Measurements from ENCODE around the gene CBARP. TPM values are rescaled to one million over a fixed set of nuclear protein-coding genes. Genes with fewer than 3 reads are reported as not detected.
A peak's percentile ranks its signal among the peaks of the same experiment; 100 is the strongest.

The CBARP gene
- total RNA-seq, 6 donors from 2014 or later, result 0.30 to 1.8 (median 1.0) TPM; not detected in 2

- DNase-seq, result peak in 1 of 2 donors; percentile 70
- TF ChIP-seq CTCF (IDR thresholded peaks at IDR 0.05) (no peak), EP300 (IDR thresholded peaks at IDR 0.05) (no peak), POLR2AphosphoS5 (IDR thresholded peaks at IDR 0.05) (no peak), POLR2A (IDR thresholded peaks at IDR 0.05) (no peak)
- no peak for ATAC-seq (ENCODE audit: low FRiP score in 2 of 2)
These were observed 40.3 kb upstream of the CBARP start for GRCh38 chr19:1278074-1278473.

GRCh38 chr19:1277061-1277460, 39.3 kb upstream of the CBARP start:
- Histone ChIP-seq H3K4me3 (no peak overlapping the region), H3K9me3 (no peaks in the 10 kb centered on the region), H3K27ac (no peak overlapping the region), H3K27me3 (no peaks in the 10 kb centered on the region), H3K4me1 (peaks cover 41 to 49% (median 41%) of the 10 kb centered on the region in 4 donors), H3K36me3 (peaks cover 30 to 48% (median 41%) of the 10 kb centered on the region in 4 donors)
- ATAC-seq (ENCODE audit: low FRiP score in 2 of 2), result no peak
- DNase-seq, result peak in 1 of 2 donors; percentile 53
- TF ChIP-seq EP300 (IDR thresholded peaks at IDR 0.05) (no peak), CTCF (IDR thresholded peaks at IDR 0.05) (no peak), POLR2A (IDR thresholded peaks at IDR 0.05) (no peak), POLR2AphosphoS5 (IDR thresholded peaks at IDR 0.05) (no peak)
- WGBS, 2 donors, result 92 to 94% methylated on average over 15 of the region's 15 CpGs

More at GRCh38 chr19:1278074-1278473, 40.3 kb upstream of the CBARP start:
- H3K36me3 ChIP-seq, result peaks cover 20 to 37% (median 31%) of the 10 kb centered on the region in 4 donors
- H3K4me1 ChIP-seq, result peaks cover 30 to 39% (median 31%) of the 10 kb centered on the region in 4 donors
- H3K27me3 ChIP-seq, result peaks cover 0 to under 1% (median 0%) of the 10 kb centered on the region in 4 donors
- WGBS, 2 donors, result 82 to 84% methylated on average over 5 to 12 of the region's 12 CpGs
- no peak overlapping the region for H3K4me3 ChIP-seq
- H3K27ac ChIP-seq, result no peak overlapping the region
- no peaks in the 10 kb centered on the region for H3K9me3 ChIP-seq

GRCh38 chr19:1276628-1277022, 38.8 kb upstream of the CBARP start:
- ATAC-seq (ENCODE audit: low FRiP score in 2 of 2), result no peak
- Histone ChIP-seq H3K4me1 (peaks cover 45 to 53% (median 45%) of the 10 kb centered on the region in 4 donors), H3K27me3 (no peaks in the 10 kb centered on the region), H3K36me3 (peaks cover 30 to 52% (median 45%) of the 10 kb centered on the region in 4 donors), H3K4me3 (peak overlapping the region in 3 of 4 donors; percentile 60 to 69 (median 69)), H3K9me3 (no peaks in the 10 kb centered on the region), H3K27ac (peak overlapping the region; percentile 92 to 99 (median 97))
- TF ChIP-seq POLR2A (IDR thresholded peaks at IDR 0.05) (no peak), POLR2AphosphoS5 (IDR thresholded peaks at IDR 0.05) (no peak), CTCF (IDR thresholded peaks at IDR 0.05) (no peak), EP300 (IDR thresholded peaks at IDR 0.05) (no peak)
- WGBS, 2 donors, result 59 to 90% methylated on average over 10 of the region's 10 CpGs
- peak in 1 of 2 donors; percentile 59 for DNase-seq

GRCh38 chr19:1275976-1276627, 38.3 kb upstream of the CBARP start:
- TF ChIP-seq CTCF (IDR thresholded peaks at IDR 0.05), result no peak
- peak; percentile 16 to 52 for TF ChIP-seq POLR2AphosphoS5 (IDR thresholded peaks at IDR 0.05)
- no peak for TF ChIP-seq EP300 (IDR thresholded peaks at IDR 0.05)
- H3K27me3 ChIP-seq, result no peaks in the 10 kb centered on the region
- peaks cover 35 to 57% (median 50%) of the 10 kb centered on the region in 4 donors for H3K36me3 ChIP-seq
- no peak for ATAC-seq (ENCODE audit: low FRiP score in 2 of 2)
- H3K4me1 ChIP-seq, result peaks cover 50 to 58% (median 51%) of the 10 kb centered on the region in 4 donors
- 11 to 25% methylated on average over 16 to 39 of the region's 43 CpGs for WGBS, 2 donors
- peak overlapping the region; percentile 92 to 99 (median 97) for H3K27ac ChIP-seq
- DNase-seq, result peak in 1 of 2 donors; percentile 44
- H3K4me3 ChIP-seq, result peak overlapping the region; percentile 60 to 72 (median 69)
- no peaks in the 10 kb centered on the region for H3K9me3 ChIP-seq

All from upper lobe of left lung (tissue), 6 donors.